H1 (cell line): Measurements from ENCODE around the gene ZNF763. TPM values are rescaled to one million over a fixed set of nuclear protein-coding genes. Genes with fewer than 3 reads are reported as not detected.

ENCODE experiments used
- CTCF ChIA-PET: fragments of 300-600 bp; sonication (Branson Sonifier 250); formaldehyde crosslinking; loops from one replicate; lab custom pipeline; 2021; ENCODE audit not compliant: partially characterized antibody; lab: Charles Lee
- POLR2A ChIA-PET: fragments of 300-600 bp; sonication (Branson Sonifier 250); formaldehyde crosslinking; loops from one replicate; lab custom pipeline; 2021; ENCODE audit warnings: inconsistent platforms; ENCODE audit not compliant: partially characterized antibody; lab: Charles Lee
- DNase-seq, 2 experiments: peaks; one replicate each; pipeline versions ENCODE4 v3.0.0 to v3.0.0-alpha.2; 2010 to 2022; ENCODE audit warnings: low spot score in 2 of 2, low read depth in 1 of 2, mixed read lengths in 1 of 2
- FAIRE-seq: peaks from 2 replicates; lab custom pipeline; 2011; peaks lifted over from hg19 to GRCh38; lab: Jason Lieb, UNC
- H2AFZ ChIP-seq: 2 replicates; pipeline ENCODE4 v1.8.1; 2012; ENCODE audit warnings: low read length, inconsistent platforms
- H2AK5ac ChIP-seq: 2 replicates; pipeline ENCODE4 v1.6.1; 2013; ENCODE audit warnings: low read depth, low read length
- H2BK120ac ChIP-seq: replicated peaks from 2 replicates; pipeline ENCODE3; 2013; ENCODE audit warnings: low read depth, low read length, inconsistent platforms
- H2BK12ac ChIP-seq: 2 replicates; pipeline ENCODE4 v1.6.1; 2013; ENCODE audit warnings: low read depth, low read length
- H2BK15ac ChIP-seq: 2 replicates; pipeline ENCODE4 v1.6.1; 2013; ENCODE audit warnings: low read length
- H2BK20ac ChIP-seq: 2 replicates; pipeline ENCODE4 v1.6.1; 2013; ENCODE audit warnings: low read length
- H2BK5ac ChIP-seq: 2 replicates; pipeline ENCODE4 v1.6.1; 2013; ENCODE audit warnings: low read depth, low read length
- H3K14ac ChIP-seq: 2 replicates; pipeline ENCODE4 v1.6.1; 2013; ENCODE audit warnings: inconsistent platforms; ENCODE audit not compliant: insufficient read length
- H3K18ac ChIP-seq: 2 replicates; pipeline ENCODE4 v1.6.1; 2013; ENCODE audit warnings: low read length; ENCODE audit errors: extremely low read depth
- H3K23ac ChIP-seq: 2 replicates; pipeline ENCODE4 v1.6.1; 2013; ENCODE audit warnings: inconsistent platforms; ENCODE audit not compliant: insufficient read length
- H3K23me2 ChIP-seq: 2 replicates; pipeline ENCODE4 v1.6.1; 2013; ENCODE audit warnings: low read depth, low read length
- H3K27ac ChIP-seq: 2 replicates; pipeline ENCODE4 v1.6.1; 2011; ENCODE audit warnings: low read depth, low read length, inconsistent platforms
- H3K27me3 ChIP-seq, 4 experiments: replicated peaks in 1 of 4; 1 replicate in 1 of 4; 2 replicates in 3 of 4; pipeline versions ENCODE4 v1.6.1 to v1.8.1; 2011 to 2013; ENCODE audit warnings: low read length in 3 of 4, mild to moderate bottlenecking in 3 of 4, inconsistent platforms in 2 of 4, mixed read lengths in 2 of 4, moderate library complexity in 1 of 4; ENCODE audit not compliant: control insufficient read depth in 3 of 4, insufficient read depth in 3 of 4; ENCODE audit errors: extremely low read depth in 1 of 4
- H3K36me3 ChIP-seq, 4 experiments: 2 replicates each; pipeline versions ENCODE4 v1.6.1 to v1.8.1; 2011 to 2013; ENCODE audit warnings: mild to moderate bottlenecking in 4 of 4, low read length in 3 of 4, moderate library complexity in 2 of 4, control low read depth in 1 of 4, inconsistent platforms in 1 of 4; ENCODE audit not compliant: insufficient read depth in 4 of 4, control insufficient read depth in 2 of 4
- H3K4ac ChIP-seq: replicated peaks from 2 replicates; pipeline ENCODE3; 2013; ENCODE audit warnings: low read length, low read depth, mixed read lengths, inconsistent platforms; ENCODE audit not compliant: insufficient read length
- H3K4me1 ChIP-seq, 4 experiments: replicated peaks in 1 of 4; 1 replicate in 1 of 4; 2 replicates in 3 of 4; pipeline versions ENCODE4 v1.6.1 to v1.8.1; 2011 to 2013; ENCODE audit warnings: low read length in 3 of 4, inconsistent platforms in 2 of 4, mixed read lengths in 1 of 4; ENCODE audit not compliant: insufficient read depth in 4 of 4, control insufficient read depth in 3 of 4
- H3K4me2 ChIP-seq, 2 experiments: 2 replicates each; pipeline versions ENCODE4 v1.6.1 to v1.8.1; 2011 to 2013; ENCODE audit warnings: low read depth in 2 of 2, low read length in 2 of 2, control low read depth in 1 of 2, inconsistent platforms in 1 of 2, mild to moderate bottlenecking in 1 of 2; ENCODE audit not compliant: insufficient read depth in 1 of 2
- H3K4me3 ChIP-seq, 4 experiments: fragments of 200-600, 300-600 bp in 1 of 4; sonication (generic), shearing (Covaris generic), sonication (Bioruptor Twin) in 1 of 4; 2 replicates each; pipeline versions ENCODE4 v1.5.1 to v1.8.1; 2011 to 2016; ENCODE audit warnings: low read length in 4 of 4, low read depth in 3 of 4, control low read depth in 2 of 4, inconsistent platforms in 2 of 4, mild to moderate bottlenecking in 2 of 4, mixed read lengths in 1 of 4, moderate library complexity in 1 of 4; ENCODE audit not compliant: insufficient read depth in 2 of 4; ENCODE audit errors: extremely low read depth in 1 of 4
- H3K56ac ChIP-seq: replicated peaks from 2 replicates; pipeline ENCODE3; 2013; ENCODE audit warnings: low read depth, mild to moderate bottlenecking, mixed read lengths, low read length, inconsistent platforms; ENCODE audit not compliant: insufficient read length
- H3K79me1 ChIP-seq: 2 replicates; pipeline ENCODE4 v1.6.1; 2013; ENCODE audit warnings: low read depth, low read length, control low read depth
- H3K79me2 ChIP-seq, 2 experiments: 2 replicates each; pipeline versions ENCODE4 v1.6.1 to v1.8.1; 2012 to 2013; ENCODE audit warnings: low read length in 2 of 2, mild to moderate bottlenecking in 2 of 2, inconsistent platforms in 1 of 2; ENCODE audit not compliant: insufficient read depth in 2 of 2, control insufficient read depth in 1 of 2
- H3K9ac ChIP-seq, 4 experiments: replicated peaks in 1 of 4; 1 replicate in 1 of 4; 2 replicates in 3 of 4; pipeline versions ENCODE4 v1.6.1 to v1.8.1; 2011 to 2013; ENCODE audit warnings: low read depth in 3 of 4, low read length in 3 of 4, control low read depth in 2 of 4, mild to moderate bottlenecking in 2 of 4, moderate library complexity in 2 of 4, inconsistent platforms in 1 of 4; ENCODE audit errors: extremely low read depth in 1 of 4
- H3K9me3 ChIP-seq, 2 experiments: 2 replicates each; pipeline versions ENCODE4 v1.6.1 to v1.8.1; 2012 to 2013; ENCODE audit warnings: mild to moderate bottlenecking in 2 of 2, moderate library complexity in 2 of 2, control low read depth in 1 of 2, inconsistent platforms in 1 of 2, low read depth in 1 of 2, low read length in 1 of 2, mixed read lengths in 1 of 2; ENCODE audit not compliant: insufficient read depth in 2 of 2
- H4K20me1 ChIP-seq, 2 experiments: replicated peaks in 1 of 2; 2 replicates each; pipeline versions ENCODE3 to v1.8.1; 2011 to 2013; ENCODE audit warnings: inconsistent platforms in 2 of 2, low read length in 2 of 2, mild to moderate bottlenecking in 1 of 2; ENCODE audit not compliant: insufficient read depth in 2 of 2, control insufficient read depth in 1 of 2
- H4K5ac ChIP-seq: 2 replicates; pipeline ENCODE4 v1.6.1; 2013; ENCODE audit warnings: low read length, low read depth, mixed read lengths, inconsistent platforms; ENCODE audit not compliant: insufficient read length
- H4K8ac ChIP-seq: 2 replicates; pipeline ENCODE4 v1.8.0; 2013; ENCODE audit warnings: mild to moderate bottlenecking, moderate library complexity, low read length, inconsistent platforms; ENCODE audit not compliant: insufficient read depth; ENCODE audit errors: extremely low read depth
- H4K91ac ChIP-seq: replicated peaks from 2 replicates; pipeline ENCODE3; 2013; ENCODE audit warnings: low read length, mixed read lengths, inconsistent platforms; ENCODE audit not compliant: insufficient read length
- CBX5 ChIP-seq: fragments of 300-800, 300-1000 bp; sonication (generic); IDR thresholded peaks from 2 replicates; pipeline ENCODE4 v1.7.1; 2016; ENCODE audit warnings: antibody characterized with exemption, low read length, low read depth
- CBX8 ChIP-seq: fragments of 300-800, 300-1000 bp; sonication (generic); IDR thresholded peaks from 2 replicates; pipeline ENCODE4 v1.7.1; 2016; ENCODE audit warnings: low read depth, low read length, borderline replicate concordance
- EP300 ChIP-seq, 2 experiments: IDR thresholded peaks; 1 replicate in 1 of 2; 2 replicates in 1 of 2; pipeline ENCODE4 v1.6.1; 2011 to 2012; ENCODE audit warnings: low read depth in 2 of 2, low read length in 2 of 2, mild to moderate bottlenecking in 2 of 2, borderline replicate concordance in 1 of 2, inconsistent platforms in 1 of 2, moderate library complexity in 1 of 2
- GABPA ChIP-seq: IDR thresholded peaks from 2 replicates; pipeline ENCODE4 v1.6.1; 2011; ENCODE audit warnings: mild to moderate bottlenecking, low read length, moderate library complexity, borderline replicate concordance; ENCODE audit not compliant: insufficient read depth
- KDM5A ChIP-seq: fragments of 200-600 bp; IDR thresholded peaks from 2 replicates; pipeline ENCODE4 v1.7.1; 2012; ENCODE audit warnings: mild to moderate bottlenecking, low read length, inconsistent platforms, mixed read lengths
- POLR2A ChIP-seq, 2 experiments: IDR thresholded peaks; 1 replicate in 1 of 2; 2 replicates in 1 of 2; pipeline ENCODE4 v1.6.1; 2011; ENCODE audit warnings: low read depth in 2 of 2, low read length in 2 of 2, mild to moderate bottlenecking in 2 of 2; ENCODE audit errors: control extremely low read depth in 1 of 2
- RFX5 ChIP-seq: IDR thresholded peaks from 2 replicates; pipeline ENCODE4 v1.6.1; 2011; ENCODE audit warnings: low read depth, low read length, improper control_type of control experiment, borderline replicate concordance
- RXRA ChIP-seq: IDR thresholded peaks from 2 replicates; pipeline ENCODE4 v1.6.1; 2011; ENCODE audit warnings: low read depth, mild to moderate bottlenecking, low read length, moderate library complexity; ENCODE audit not compliant: insufficient read depth
- SP1 ChIP-seq: IDR thresholded peaks from 2 replicates; pipeline ENCODE4 v1.6.1; 2011; ENCODE audit warnings: low read depth, low read length
- SUZ12 ChIP-seq: fragments of 200-600 bp; sonication (generic); IDR thresholded peaks from 2 replicates; pipeline ENCODE4 v1.6.1; 2012; ENCODE audit warnings: mild to moderate bottlenecking, inconsistent platforms, low read length, moderate library complexity, mixed read lengths
- TAF7 ChIP-seq: optimal IDR thresholded peaks from 2 replicates; pipeline ENCODE3; 2011; ENCODE audit warnings: low read depth, mild to moderate bottlenecking, inconsistent platforms, low read length, moderate library complexity, borderline replicate concordance
- TEAD4 ChIP-seq: IDR thresholded peaks from 2 replicates; pipeline ENCODE4 v1.6.1; 2012; ENCODE audit warnings: low read depth, low read length, inconsistent platforms, mixed read lengths
- YY1 ChIP-seq: IDR thresholded peaks from 2 replicates; pipeline ENCODE4 v1.6.1; 2011; ENCODE audit warnings: low read depth, mild to moderate bottlenecking, low read length
- WGBS, 2 experiments: shearing (Covaris generic) in 1 of 2; methylation state at CpG; one replicate each; pipeline versions ENCODE4 v1.1.6 to v1.1.7; 2013 to 2015; ENCODE audit warnings: low lambda C conversion rate in 2 of 2, mixed read lengths in 2 of 2, inconsistent platforms in 1 of 2, low coverage in 1 of 2, missing lambda C conversion rate in 1 of 2; ENCODE audit not compliant: insufficient replicate concordance in 2 of 2, insufficient coverage in 1 of 2, insufficient read length in 1 of 2; ENCODE audit errors: extremely low coverage in 1 of 2, missing lambda C conversion rate in 1 of 2; 5-methylcytosine and 5-hydroxymethylcytosine counted together
- polyA plus RNA-seq, 7 experiments: library from polyadenylated mRNA; depleted of rRNA in 3 of 7; stranded (reverse) in 5 of 7; unstranded in 2 of 7; fragments of >200 nt in 5 of 7; fragments of 200-250 nt in 2 of 7; gene quantifications; 1 replicate in 5 of 7; 2 replicates in 1 of 7; 4 replicates in 1 of 7; pipeline versions ENCODE4 v1.2.1 to v1.2.3, GENCODE V29; 2011 to 2013; ENCODE audit warnings: missing spikeins in 2 of 7, mixed read lengths in 2 of 7
- total RNA-seq: library from RNA; stranded (reverse); fragmentation: NEBNext Ultra II Directional; extraction: Animal tissue kit (Norgen Biotek cat#: 25700); gene quantifications from 2 replicates; pipeline ENCODE4 v1.2.1, GENCODE V29; 2021
- TF ChIP-seq, protein P1 (sequence below): IDR thresholded peaks from 2 replicates; pipeline ENCODE4 v1.6.1; 2011; ENCODE audit warnings: low read depth, mild to moderate bottlenecking, low read length; ENCODE audit not compliant: insufficient read depth

The ZNF763 gene
- total and polyA plus RNA-seq, 2 of the 8 experiments (the other 6 are each of a cell fraction or from before 2014, with no cell fraction given): 0.39 to 1.7 TPM

DNA sequence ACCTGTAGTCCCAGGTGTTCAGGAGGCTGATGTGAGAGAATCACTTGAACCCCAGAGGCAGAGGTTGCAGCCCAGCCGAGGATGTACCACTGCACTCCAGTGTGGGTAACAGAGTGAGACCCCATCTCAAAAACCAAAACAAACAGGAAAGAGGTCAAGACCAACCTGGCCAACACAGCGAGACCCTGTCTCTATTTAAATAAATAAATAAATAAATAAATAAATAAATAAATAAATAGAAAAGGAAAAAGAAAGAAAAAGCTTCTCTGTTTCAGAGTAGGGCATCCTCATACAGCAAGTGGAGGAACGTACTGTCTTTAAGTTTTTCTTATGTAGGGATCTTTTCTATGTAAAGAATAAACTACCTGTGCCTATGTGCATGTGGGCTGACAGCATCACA, 37.6 kb upstream of the ZNF763 start:
- Histone ChIP-seq H2AFZ (no peak overlapping the region), H3K27ac (no peak overlapping the region), H2BK120ac (no peak overlapping the region), H2AK5ac (no peak overlapping the region), H3K79me2 (peaks cover 0 to 10% of the 10 kb centered on the region in 2 experiments; a peak in 2 of 4 replicates), H3K4me3 (no peak overlapping the region), H2BK15ac (no peak overlapping the region), H4K20me1 (no peaks in the 10 kb centered on the region), H3K9ac (no peak overlapping the region), H3K4me1 (peaks cover 0 to 3% (median 3%) of the 10 kb centered on the region in 4 experiments; a peak in 4 of 7 replicates), H2BK12ac (no peak overlapping the region), H3K18ac (no peak overlapping the region), H2BK20ac (no peak overlapping the region), H2BK5ac (no peak overlapping the region), H3K4me2 (no peak overlapping the region), H3K56ac (no peak overlapping the region), H3K79me1 (no peaks in the 10 kb centered on the region), H4K8ac (no peak overlapping the region; the same call in 1 of the 2 replicates), H3K27me3 (0 out of 7 replicates have a peak, but pooled peaks cover 0 to 3% (median 0%) of the 10 kb centered on the region in 4 experiments), H3K14ac (no peak overlapping the region), H3K4ac (no peak overlapping the region), H4K5ac (no peak overlapping the region), H3K9me3 (no peaks in the 10 kb centered on the region; a peak in 1 of 4 replicates), H4K91ac (no peak overlapping the region), H3K23ac (no peak overlapping the region), H3K23me2 (peaks cover 5% of the 10 kb centered on the region; the same call in 1 of the 2 replicates), H3K36me3 (no peaks in the 10 kb centered on the region; a peak in 1 of 8 replicates)
- DNase-seq (no peak), FAIRE-seq (no peak)
- 95% methylated on average over 3 of the region's 3 CpGs; no CpG with 5 or more reads in 1 of the 2 experiments for WGBS, 2 experiments
- ChIA-PET POLR2A (interaction anchor here (1.1 kb wide), 1 partner anchor 61 kb away, joined by 3 read pairs; no protein-coding TSS in a partner anchor), CTCF (interaction anchor here (0.6 to 10.3 kb wide), 7 partner anchors 44 to 164 kb away, joined by 3 to 144 read pairs (median 4); no protein-coding TSS in a partner anchor)
- TF ChIP-seq SP1 (no peak), EP300 (IDR thresholded peaks at IDR 0.05; ENCODE audit: borderline replicate concordance in 1 of 2, low read depth in 2 of 2, low read length in 2 of 2) (no peak), CBX5 (no peak), TEAD4 (no peak), KDM5A (no peak), POLR2A (IDR thresholded peaks at IDR 0.05; ENCODE audit: control extremely low read depth in 1 of 2, low read depth in 2 of 2, low read length in 2 of 2) (no peak), TAF7 (no peak), RFX5 (no peak), RXRA (no peak), CBX8 (no peak), GABPA (no peak), SUZ12 (no peak), YY1 (no peak)
- TF ChIP-seq, protein P1, sequence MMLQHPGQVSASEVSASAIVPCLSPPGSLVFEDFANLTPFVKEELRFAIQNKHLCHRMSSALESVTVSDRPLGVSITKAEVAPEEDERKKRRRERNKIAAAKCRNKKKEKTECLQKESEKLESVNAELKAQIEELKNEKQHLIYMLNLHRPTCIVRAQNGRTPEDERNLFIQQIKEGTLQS: no peak
